ENCODE measurements around the gene MYH16. TPM values are rescaled to one million over a fixed set of nuclear protein-coding genes. Genes with fewer than 3 reads are reported as not detected.
"Not testable (repeated sequence)": the region's sequence is repeated elsewhere in the genome, so short reads cannot be mapped to it uniquely, and the experiment has no call there.

Gene MYH16
- polyA plus RNA-seq, 1 donor (not counting 4 experiments of a cell fraction or from before 2014, with no cell fraction given), result 0.69 TPM

GRCh38 chr7:99326408-99326782 is 53.8 kb downstream of the MYH16 start:
- Histone ChIP-seq H4K20me1 (ENCODE audit: control insufficient read depth, extremely low read depth, insufficient read depth, low read length) (no peaks in the 10 kb centered on the region), H3K36me3 (ENCODE audit: control insufficient read depth in 2 of 2, extremely low read depth in 1 of 2, insufficient read depth in 2 of 2, low read length in 2 of 2) (peaks cover 0 to 2% of the 10 kb centered on the region in 2 experiments), H3K9me1 (ENCODE audit: control insufficient read depth, extremely low read depth, insufficient read depth, low read length) (no peaks in the 10 kb centered on the region), H3K4me2 (ENCODE audit: control insufficient read depth, extremely low read depth, insufficient read depth, low read depth, low read length) (peak overlapping the region; percentile 83), H3K4me3 (ENCODE audit: control insufficient read depth in 2 of 3, extremely low read depth in 1 of 3, insufficient read depth in 2 of 3, low read depth in 1 of 3, low read length in 3 of 3) (peak overlapping the region; percentile 81 to 98 (median 92)), H2AFZ (ENCODE audit: control insufficient read depth, low read length) (no peak overlapping the region), H3K27ac (ENCODE audit: control insufficient read depth, insufficient read depth, low read length) (peak overlapping the region; percentile 82), H3K79me2 (ENCODE audit: control insufficient read depth, insufficient read depth, low read length) (peaks cover 55% of the 10 kb centered on the region), H3K27me3 (ENCODE audit: control insufficient read depth, extremely low read depth, insufficient read depth, low read length) (no peaks in the 10 kb centered on the region), H3K9ac (ENCODE audit: control insufficient read depth, extremely low read depth, insufficient read depth, low read length) (peak overlapping the region; percentile 87), H3K9me3 (ENCODE audit: control insufficient read depth, low read depth, low read length) (no peaks in the 10 kb centered on the region), H3K4me1 (ENCODE audit: control insufficient read depth, extremely low read depth, insufficient read depth, low read length) (peaks cover 44% of the 10 kb centered on the region)
- dilution Hi-C loops (cut with MboI; ENCODE audit: extremely low pct_ligation_motif_present, low sequenced_read_pairs), result no loop called here
- TF ChIP-seq EZH2 (IDR thresholded peaks at IDR 0.05; ENCODE audit: low read length), result no peak
- TF ChIP-seq CTCF (optimal IDR thresholded peaks at IDR 0.05 in 1 of 3, IDR thresholded peaks at IDR 0.05 in 1 of 3, conservative IDR thresholded peaks at IDR 0.05 in 1 of 3; ENCODE audit: extremely low read depth in 1 of 3, insufficient read depth in 2 of 3, low read length in 3 of 3), result no peak
- DNase-seq (ENCODE audit: low read depth, low spot score) (no peak), FAIRE-seq (no peak)

- H4K20me1 ChIP-seq (ENCODE audit: control insufficient read depth, extremely low read depth, insufficient read depth, low read length); H3K9me3 ChIP-seq (ENCODE audit: control insufficient read depth, low read depth, low read length); H3K9me1 ChIP-seq (ENCODE audit: control insufficient read depth, extremely low read depth, insufficient read depth, low read length); H2AFZ ChIP-seq (ENCODE audit: control insufficient read depth, low read length); dilution Hi-C loops (cut with MboI; ENCODE audit: extremely low pct_ligation_motif_present, low sequenced_read_pairs); H3K27me3 ChIP-seq (ENCODE audit: control insufficient read depth, extremely low read depth, insufficient read depth, low read length): not testable (repeated sequence)
- peaks cover 85% of the 10 kb centered on the region for H3K79me2 ChIP-seq (ENCODE audit: control insufficient read depth, insufficient read depth, low read length)
- H3K4me2 ChIP-seq (ENCODE audit: control insufficient read depth, extremely low read depth, insufficient read depth, low read depth, low read length), result peak overlapping the region; percentile 50
- peak overlapping the region; percentile 81 for H3K27ac ChIP-seq (ENCODE audit: control insufficient read depth, insufficient read depth, low read length)
- DNase-seq (ENCODE audit: low read depth, low spot score) (peak; percentile 45), FAIRE-seq (peak; percentile 82)
- H3K36me3 ChIP-seq (ENCODE audit: control insufficient read depth in 2 of 2, extremely low read depth in 1 of 2, insufficient read depth in 2 of 2, low read length in 2 of 2), result peaks cover 7 to 15% of the 10 kb centered on the region in 2 experiments
- peak overlapping the region in 1 of 3 experiments; percentile 11 for H3K4me3 ChIP-seq (ENCODE audit: control insufficient read depth in 2 of 3, extremely low read depth in 1 of 3, insufficient read depth in 2 of 3, low read depth in 1 of 3, low read length in 3 of 3)
- H3K9ac ChIP-seq (ENCODE audit: control insufficient read depth, extremely low read depth, insufficient read depth, low read length), result peak overlapping the region; percentile 52
- H3K4me1 ChIP-seq (ENCODE audit: control insufficient read depth, extremely low read depth, insufficient read depth, low read length), result peaks cover 41% of the 10 kb centered on the region
These were observed 57.8 kb downstream of the MYH16 start for GRCh38 chr7:99330314-99330961.

GRCh38 chr7:99331002-99331401 is 58.4 kb downstream of the MYH16 start:
- Histone ChIP-seq H3K4me2 (ENCODE audit: control insufficient read depth, extremely low read depth, insufficient read depth, low read depth, low read length) (peak overlapping the region; percentile 50), H3K27ac (ENCODE audit: control insufficient read depth, insufficient read depth, low read length) (peak overlapping the region; percentile 81), H3K9me1 (ENCODE audit: control insufficient read depth, extremely low read depth, insufficient read depth, low read length) (no peaks in the 10 kb centered on the region), H3K27me3 (ENCODE audit: control insufficient read depth, extremely low read depth, insufficient read depth, low read length) (no peaks in the 10 kb centered on the region), H3K79me2 (ENCODE audit: control insufficient read depth, insufficient read depth, low read length) (peaks cover 84% of the 10 kb centered on the region), H2AFZ (ENCODE audit: control insufficient read depth, low read length) (no peak overlapping the region), H3K9me3 (ENCODE audit: control insufficient read depth, low read depth, low read length) (no peaks in the 10 kb centered on the region), H3K4me1 (ENCODE audit: control insufficient read depth, extremely low read depth, insufficient read depth, low read length) (peaks cover 41% of the 10 kb centered on the region), H3K4me3 (ENCODE audit: control insufficient read depth in 2 of 3, extremely low read depth in 1 of 3, insufficient read depth in 2 of 3, low read depth in 1 of 3, low read length in 3 of 3) (peak overlapping the region in 1 of 3 experiments; percentile 11), H4K20me1 (ENCODE audit: control insufficient read depth, extremely low read depth, insufficient read depth, low read length) (no peaks in the 10 kb centered on the region), H3K9ac (ENCODE audit: control insufficient read depth, extremely low read depth, insufficient read depth, low read length) (peak overlapping the region; percentile 52), H3K36me3 (ENCODE audit: control insufficient read depth in 2 of 2, extremely low read depth in 1 of 2, insufficient read depth in 2 of 2, low read length in 2 of 2) (peaks cover 7 to 15% of the 10 kb centered on the region in 2 experiments)
- no peak for DNase-seq (ENCODE audit: low read depth, low spot score)
- no peak for TF ChIP-seq CTCF (optimal IDR thresholded peaks at IDR 0.05 in 1 of 3, IDR thresholded peaks at IDR 0.05 in 1 of 3, conservative IDR thresholded peaks at IDR 0.05 in 1 of 3; ENCODE audit: extremely low read depth in 1 of 3, insufficient read depth in 2 of 3, low read length in 3 of 3)
- TF ChIP-seq EZH2 (IDR thresholded peaks at IDR 0.05; ENCODE audit: low read length), result no peak
- FAIRE-seq, result no peak
- dilution Hi-C loops (cut with MboI; ENCODE audit: extremely low pct_ligation_motif_present, low sequenced_read_pairs), result no loop called here
